BE2C (cell line): ENCODE measurements around the gene NUDT19.
"Not testable (repeated sequence)": the region's sequence is repeated elsewhere in the genome, so short reads cannot be mapped to it uniquely, and the experiment has no call there.

ENCODE experiments used
- DNase-seq: peaks from one replicate; pipeline ENCODE4 v3.0.0-alpha.2; 2020
- H3K27me3 ChIP-seq: fragments of 250-450 bp; sonication (Bioruptor Pico); 2 replicates; pipeline ENCODE4 v1.5.1; 2020; ENCODE audit warnings: mild to moderate bottlenecking
- H3K36me3 ChIP-seq: fragments of 250-450 bp; sonication (Bioruptor Pico); 2 replicates; pipeline ENCODE4 v1.5.1; 2020; ENCODE audit warnings: mild to moderate bottlenecking
- H3K4me1 ChIP-seq: fragments of 250-450 bp; sonication (Bioruptor Pico); 2 replicates; pipeline ENCODE4 v1.5.1; 2020
- H3K4me3 ChIP-seq: 2 replicates; pipeline ENCODE4 v1.5.1; 2011; ENCODE audit warnings: low read depth, low read length
- H3K9me3 ChIP-seq: fragments of 250-450 bp; sonication (Bioruptor Pico); 2 replicates; pipeline ENCODE4 v1.5.1; 2020
- CTCF ChIP-seq: IDR thresholded peaks from 2 replicates; pipeline ENCODE4 v1.5.1; 2012; ENCODE audit warnings: mild to moderate bottlenecking, low read depth, low read length

The NUDT19 gene

GRCh38 chr19:32651729-32652140, 39.9 kb upstream of the NUDT19 start:
- H3K4me3 ChIP-seq, result no peak overlapping the region
- DNase-seq, result peak; percentile 33
- no peaks in the 10 kb centered on the region for H3K9me3 ChIP-seq
- H3K36me3 ChIP-seq, result peaks cover 16% of the 10 kb centered on the region
- TF ChIP-seq CTCF, result peak; percentile 22
- no peaks in the 10 kb centered on the region for H3K27me3 ChIP-seq
- H3K4me1 ChIP-seq, result peaks cover 11% of the 10 kb centered on the region

- not testable (repeated sequence) for DNase-seq, H3K4me3 ChIP-seq, H3K27me3 ChIP-seq, H3K9me3 ChIP-seq
- peaks cover 10% of the 10 kb centered on the region for H3K4me1 ChIP-seq
- H3K36me3 ChIP-seq, result peaks cover 16% of the 10 kb centered on the region
Observed at GRCh38 chr19:32652331-32652730, 39.3 kb upstream of the NUDT19 start.

GRCh38 chr19:32652894-32653598, 38.6 kb upstream of the NUDT19 start:
- Histone ChIP-seq H3K4me3 (no peak overlapping the region), H3K36me3 (peaks cover 14% of the 10 kb centered on the region), H3K4me1 (peaks cover 3% of the 10 kb centered on the region), H3K27me3 (no peaks in the 10 kb centered on the region), H3K9me3 (no peaks in the 10 kb centered on the region)
- TF ChIP-seq CTCF, result no peak
- peak; percentile 45 for DNase-seq

- DNase-seq, result no peak
- Histone ChIP-seq H3K36me3 (peaks cover 14% of the 10 kb centered on the region), H3K4me1 (no peaks in the 10 kb centered on the region; the same call in 1 of the 2 replicates)
Observed at GRCh38 chr19:32653599-32653915, 38.1 kb upstream of the NUDT19 start.

GRCh38 chr19:32656379-32656778, 35.2 kb upstream of the NUDT19 start:
- not testable (repeated sequence) for DNase-seq, H3K4me1 ChIP-seq, H3K4me3 ChIP-seq, H3K9me3 ChIP-seq, H3K27me3 ChIP-seq
- H3K36me3 ChIP-seq, result peaks cover 14% of the 10 kb centered on the region

More at GRCh38 chr19:32653599-32653915, 38.1 kb upstream of the NUDT19 start:
- no peaks in the 10 kb centered on the region for H3K9me3 ChIP-seq
- H3K27me3 ChIP-seq, result no peaks in the 10 kb centered on the region
- no peak for TF ChIP-seq CTCF
- no peak overlapping the region for H3K4me3 ChIP-seq

GRCh38 chr19:32658075-32658474, 33.5 kb upstream of the NUDT19 start:
- Histone ChIP-seq H3K27me3 (no peaks in the 10 kb centered on the region), H3K9me3 (no peaks in the 10 kb centered on the region), H3K4me3 (no peak overlapping the region), H3K4me1 (no peaks in the 10 kb centered on the region; the same call in 1 of the 2 replicates), H3K36me3 (peaks cover 14% of the 10 kb centered on the region)
- no peak for DNase-seq
- no peak for TF ChIP-seq CTCF

GRCh38 chr19:32658527-32658926, 33.1 kb upstream of the NUDT19 start:
- H3K4me3 ChIP-seq, result no peak overlapping the region
- no peak for DNase-seq
- TF ChIP-seq CTCF, result no peak
- H3K36me3 ChIP-seq, result peaks cover 14% of the 10 kb centered on the region
- H3K27me3 ChIP-seq, result no peaks in the 10 kb centered on the region
- H3K9me3 ChIP-seq, result no peaks in the 10 kb centered on the region
- H3K4me1 ChIP-seq, result no peaks in the 10 kb centered on the region
